Dendritic cell treated with granulocyte-macrophage colony-stimulating factor and Interleukin-4, amounts not matched to agents 40 ng/mL and 50 ng/mL, for 4 days (primary cell): ENCODE results near the gene TBC1D3B.
"Not testable (repeated sequence)": the region's sequence is repeated elsewhere in the genome, so short reads cannot be mapped to it uniquely, and the experiment has no call there.

Experiments used
- H3K27ac Mint-ChIP-seq: one replicate; pipeline ENCODE4 v1.8.0; 2022; ENCODE audit warnings: mild to moderate bottlenecking, mixed read lengths
- H3K27me3 Mint-ChIP-seq: one replicate; pipeline ENCODE4 v1.8.0; 2022; ENCODE audit warnings: mild to moderate bottlenecking, mixed read lengths
- H3K36me3 Mint-ChIP-seq: one replicate; pipeline ENCODE4 v1.8.0; 2022; ENCODE audit warnings: low read depth, mixed read lengths
- H3K4me1 Mint-ChIP-seq: one replicate; pipeline ENCODE4 v1.8.0; 2022; ENCODE audit warnings: low read depth, mixed read lengths
- H3K4me3 Mint-ChIP-seq: one replicate; pipeline ENCODE4 v1.8.0; 2022; ENCODE audit warnings: mild to moderate bottlenecking, moderate library complexity, mixed read lengths
- H3K9me3 Mint-ChIP-seq: one replicate; pipeline ENCODE4 v1.8.0; 2022; ENCODE audit warnings: mixed read lengths
- intact Hi-C: fragments of 100-400 bp; cut with micrococcal nuclease; formaldehyde crosslinking; loops from one replicate; pipeline ENCODE4 v1.15.0; 2022

Gene TBC1D3B

DNA sequence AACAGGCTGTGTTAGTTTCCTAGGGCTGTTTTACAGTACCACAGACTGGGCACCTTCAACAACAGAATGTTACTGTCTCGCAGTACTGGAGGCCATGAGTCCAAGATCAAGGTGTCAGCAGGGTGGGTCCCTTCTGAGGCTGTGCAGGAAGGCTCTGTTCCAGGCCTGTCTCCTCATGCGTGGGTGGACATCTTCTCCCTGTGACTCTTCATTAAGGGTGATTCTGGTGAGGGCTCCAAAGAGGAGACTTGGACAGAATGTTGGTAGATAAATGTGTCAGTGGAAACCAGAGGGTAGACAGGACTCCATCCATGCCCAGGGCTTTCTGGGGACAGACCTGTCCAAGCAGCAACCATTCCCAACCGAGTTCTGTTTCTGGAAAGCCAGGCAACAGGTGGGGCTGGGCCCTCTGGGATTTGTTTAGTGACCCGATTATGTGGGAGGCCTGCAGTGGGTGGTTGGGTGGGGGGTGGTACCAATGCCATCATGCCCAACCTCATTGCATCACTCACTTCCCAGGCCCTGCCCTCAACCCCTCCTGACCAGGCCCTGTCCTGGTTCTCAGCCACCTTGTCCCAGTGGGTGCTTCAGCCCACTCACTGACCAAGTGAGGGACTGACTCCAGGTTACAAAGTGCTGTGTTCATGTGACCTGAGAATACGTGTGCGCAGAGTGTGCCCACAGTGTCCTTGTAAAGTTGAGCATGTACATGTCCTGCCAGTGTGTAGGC lies 5.2 kb upstream of the TBC1D3B start:
- H3K9me3 Mint-ChIP-seq, H3K4me3 Mint-ChIP-seq, intact Hi-C loops: not testable (repeated sequence)
- peaks cover 15% of the 10 kb centered on the region for H3K27me3 Mint-ChIP-seq
- H3K4me1 Mint-ChIP-seq: peaks cover 43% of the 10 kb centered on the region
- peak overlapping the region; percentile 98 for H3K27ac Mint-ChIP-seq
- H3K36me3 Mint-ChIP-seq: peaks cover 29% of the 10 kb centered on the region

DNA sequence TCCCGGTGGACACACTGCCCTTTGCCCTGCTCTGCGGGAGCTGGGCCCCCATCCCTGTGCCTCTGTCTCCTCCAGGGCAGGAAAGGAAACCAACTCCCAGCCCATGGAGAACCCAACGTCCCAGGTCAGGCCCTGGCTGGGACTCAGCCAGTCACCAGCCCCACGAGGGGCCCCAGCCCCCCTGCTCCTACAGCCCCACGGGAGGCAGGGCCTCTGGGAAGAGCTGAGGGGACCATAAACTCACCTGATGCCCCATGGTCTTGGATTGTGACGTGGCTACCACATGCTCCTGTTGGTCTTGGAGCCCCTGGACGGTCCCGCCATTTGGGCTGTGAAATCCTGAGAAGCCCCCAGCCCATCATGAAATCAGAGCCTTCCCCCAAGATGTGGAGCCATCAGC lies 7.6 kb downstream of the TBC1D3B start:
- H3K4me3 Mint-ChIP-seq, H3K4me1 Mint-ChIP-seq, H3K9me3 Mint-ChIP-seq, H3K27ac Mint-ChIP-seq, intact Hi-C loops, H3K36me3 Mint-ChIP-seq, H3K27me3 Mint-ChIP-seq: not testable (repeated sequence)

DNA sequence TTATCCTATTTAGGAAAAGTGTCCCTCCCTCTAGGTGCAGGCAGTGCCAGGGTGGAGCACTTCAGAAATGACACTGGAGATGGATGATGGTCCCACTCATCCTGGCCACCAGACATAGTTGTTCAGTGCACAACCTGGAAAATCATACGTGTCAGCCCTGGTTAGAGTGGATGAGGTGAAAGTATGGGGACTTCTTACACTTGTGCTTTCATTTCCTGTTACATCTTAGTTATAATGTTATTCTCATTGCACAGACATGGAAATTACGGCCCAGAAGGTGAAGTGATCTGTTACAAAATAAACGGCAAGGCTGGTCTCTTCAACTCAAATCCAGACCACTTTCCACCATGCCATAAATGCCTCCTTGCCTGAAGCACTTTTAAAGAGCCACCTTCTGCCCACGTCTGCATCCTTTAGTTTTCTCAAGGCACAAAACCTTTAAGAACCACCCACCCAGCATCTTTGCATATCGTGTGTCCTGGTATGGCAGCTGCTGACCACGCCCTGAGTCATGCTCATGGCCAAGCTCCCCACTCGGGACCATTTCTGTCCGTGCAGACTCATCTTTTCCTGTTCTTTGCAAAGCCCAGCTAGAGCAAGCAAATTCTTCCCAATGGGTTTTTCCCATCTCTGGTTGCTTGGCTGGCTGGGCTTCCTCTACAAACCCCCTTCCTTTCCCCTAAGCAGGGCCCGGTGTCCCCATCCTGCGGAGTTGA lies 22.4 kb downstream of the TBC1D3B start:
- peaks cover 4% of the 10 kb centered on the region for H3K27me3 Mint-ChIP-seq
- intact Hi-C loops: no loop called here
- no peaks in the 10 kb centered on the region for H3K9me3 Mint-ChIP-seq
- no peaks in the 10 kb centered on the region for H3K36me3 Mint-ChIP-seq
- no peak overlapping the region for H3K4me3 Mint-ChIP-seq
- H3K27ac Mint-ChIP-seq: no peak overlapping the region
- H3K4me1 Mint-ChIP-seq: peaks cover 15% of the 10 kb centered on the region

DNA sequence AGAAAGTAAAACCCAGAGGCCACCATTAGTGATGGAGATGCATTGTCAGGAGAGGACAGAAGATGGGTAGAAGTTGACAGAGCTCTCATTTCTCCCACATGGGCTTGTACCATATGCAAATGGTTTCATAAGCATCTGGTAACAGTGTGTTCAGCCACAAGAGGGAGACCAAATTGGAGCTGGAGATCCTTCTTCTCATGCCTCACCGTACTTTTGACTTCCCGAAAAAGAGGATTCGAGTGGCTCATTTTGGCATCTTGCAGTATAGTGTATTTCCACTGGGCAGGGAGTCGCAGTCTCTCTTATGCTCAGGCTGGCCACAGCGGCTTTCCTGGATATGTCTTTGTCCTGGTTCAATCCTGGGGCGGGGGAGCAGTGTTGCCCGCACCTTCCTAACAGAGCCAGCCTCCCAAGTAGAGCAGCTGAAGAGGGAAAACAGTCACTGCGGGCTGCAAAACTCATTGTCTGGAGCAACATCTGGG lies 23.8 kb downstream of the TBC1D3B start:
- intact Hi-C loops: no loop called here
- Mint-ChIP-seq H3K27me3 (peaks cover 4% of the 10 kb centered on the region), H3K4me3 (no peak overlapping the region), H3K9me3 (no peaks in the 10 kb centered on the region), H3K4me1 (peaks cover 20% of the 10 kb centered on the region), H3K27ac (no peak overlapping the region), H3K36me3 (no peaks in the 10 kb centered on the region)

DNA sequence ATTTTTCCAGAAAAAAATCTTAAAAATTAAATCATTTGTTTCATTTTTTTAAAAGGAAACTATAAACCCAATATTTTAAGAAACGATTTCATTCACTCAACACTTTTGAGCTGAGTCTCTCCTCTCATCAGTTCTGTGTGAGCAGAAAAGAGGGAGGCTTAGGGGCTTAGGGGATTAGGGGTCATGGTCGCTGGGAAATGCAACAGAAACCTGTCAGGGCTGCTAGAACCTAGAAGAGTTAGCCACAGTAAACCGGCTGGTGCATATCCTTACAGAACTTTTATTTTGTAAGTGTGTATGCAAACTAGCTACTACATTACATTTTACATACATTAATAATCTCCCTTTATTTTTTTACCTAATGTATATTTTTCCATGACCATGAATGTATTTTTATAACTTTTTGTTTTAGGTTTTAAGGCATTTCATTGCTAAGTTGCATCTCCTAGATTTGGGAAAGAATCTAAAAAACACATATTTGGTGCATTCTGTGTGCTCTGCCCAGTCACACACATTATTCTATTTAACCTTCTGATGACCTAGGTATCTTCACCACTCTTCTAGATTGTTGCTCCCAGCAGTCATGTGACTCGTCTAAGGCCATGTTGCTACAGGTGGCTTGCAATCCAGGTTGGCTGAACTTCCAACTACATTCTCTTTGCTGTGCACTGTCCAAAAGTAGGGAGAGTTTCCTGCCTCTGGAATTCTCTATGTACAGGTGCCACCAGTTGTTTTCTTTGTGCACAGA lies 24.4 kb downstream of the TBC1D3B start:
- intact Hi-C loops: no loop called here
- no peaks in the 10 kb centered on the region for H3K36me3 Mint-ChIP-seq
- H3K4me3 Mint-ChIP-seq: no peak overlapping the region
- H3K9me3 Mint-ChIP-seq: no peaks in the 10 kb centered on the region
- H3K27me3 Mint-ChIP-seq: peaks cover 4% of the 10 kb centered on the region
- peaks cover 20% of the 10 kb centered on the region for H3K4me1 Mint-ChIP-seq
- H3K27ac Mint-ChIP-seq: no peak overlapping the region

DNA sequence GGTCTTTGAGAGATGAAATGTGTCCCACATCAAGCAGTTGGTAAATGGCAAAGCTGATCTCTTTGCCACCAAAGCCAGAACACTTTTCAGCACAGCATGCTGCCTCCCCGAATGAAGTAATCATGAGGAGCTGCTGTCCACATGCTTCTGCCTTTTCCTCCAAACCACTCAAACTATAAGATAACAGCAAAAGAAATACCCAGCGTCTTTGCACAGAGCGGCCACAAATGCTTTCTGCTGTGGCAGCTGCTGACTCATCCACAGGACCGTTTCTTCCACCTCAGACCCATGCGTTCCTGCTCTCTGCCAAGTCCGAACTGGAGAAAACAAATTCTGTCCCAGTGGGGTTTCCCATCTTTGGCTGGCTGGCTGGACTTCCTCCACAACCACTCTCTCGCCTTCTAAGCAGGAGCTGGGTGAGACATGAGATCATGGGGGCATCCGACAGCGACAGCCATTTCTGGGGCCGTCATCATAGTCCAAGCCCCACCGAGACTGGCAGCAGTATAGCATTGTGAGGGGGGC lies 27.1 kb downstream of the TBC1D3B start:
- no peaks in the 10 kb centered on the region for H3K9me3 Mint-ChIP-seq
- intact Hi-C loops: loop anchor here (1.0 to 10.0 kb wide), 2 partner anchors 180 to 305 kb away; no protein-coding TSS in a partner anchor
- peaks cover 4% of the 10 kb centered on the region for H3K27me3 Mint-ChIP-seq
- H3K36me3 Mint-ChIP-seq: no peaks in the 10 kb centered on the region
- H3K27ac Mint-ChIP-seq: peak overlapping the region; percentile 70
- H3K4me1 Mint-ChIP-seq: peaks cover 19% of the 10 kb centered on the region
- H3K4me3 Mint-ChIP-seq: peak overlapping the region; percentile 52

DNA sequence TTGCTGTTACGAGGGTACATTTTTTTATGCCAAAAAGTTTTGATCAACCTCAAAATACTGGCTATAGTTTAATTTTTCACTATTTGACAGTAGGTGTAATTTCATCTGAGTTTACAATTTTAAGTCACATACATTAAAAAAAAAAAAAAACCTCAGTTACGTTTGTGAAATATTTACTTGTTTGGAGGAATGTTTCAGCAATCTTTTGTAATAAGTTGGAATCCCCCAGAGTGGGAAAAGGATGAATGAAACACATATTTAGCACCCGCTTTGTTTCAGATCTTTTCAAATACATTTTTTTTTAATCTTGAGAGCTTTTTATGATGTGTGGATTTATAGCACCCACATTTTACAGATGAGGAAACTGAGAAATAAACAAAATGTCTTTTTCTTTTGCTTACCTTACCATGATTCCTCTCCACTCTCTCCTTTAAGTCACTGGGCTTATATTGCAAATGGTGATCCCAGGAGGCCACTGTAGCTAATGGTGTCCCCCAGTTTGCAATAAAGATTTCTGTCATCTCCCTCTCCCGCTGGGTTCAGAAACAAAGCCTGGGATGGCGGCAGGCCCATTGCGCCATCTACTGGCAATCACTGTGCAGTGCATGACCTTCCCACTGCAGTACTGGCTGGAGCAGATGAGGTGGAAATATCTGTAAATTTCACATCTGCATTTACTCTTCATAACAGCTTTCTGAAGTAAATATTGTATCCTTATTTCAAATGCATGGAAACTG lies 27.7 kb downstream of the TBC1D3B start:
- Mint-ChIP-seq H3K27me3 (peaks cover 2% of the 10 kb centered on the region), H3K27ac (peak overlapping the region; percentile 70), H3K9me3 (no peaks in the 10 kb centered on the region), H3K4me3 (no peak overlapping the region), H3K36me3 (no peaks in the 10 kb centered on the region), H3K4me1 (peaks cover 19% of the 10 kb centered on the region)
- intact Hi-C loops: loop anchor here (1.0 to 10.0 kb wide), 2 partner anchors 179 to 304 kb away; no protein-coding TSS in a partner anchor

DNA sequence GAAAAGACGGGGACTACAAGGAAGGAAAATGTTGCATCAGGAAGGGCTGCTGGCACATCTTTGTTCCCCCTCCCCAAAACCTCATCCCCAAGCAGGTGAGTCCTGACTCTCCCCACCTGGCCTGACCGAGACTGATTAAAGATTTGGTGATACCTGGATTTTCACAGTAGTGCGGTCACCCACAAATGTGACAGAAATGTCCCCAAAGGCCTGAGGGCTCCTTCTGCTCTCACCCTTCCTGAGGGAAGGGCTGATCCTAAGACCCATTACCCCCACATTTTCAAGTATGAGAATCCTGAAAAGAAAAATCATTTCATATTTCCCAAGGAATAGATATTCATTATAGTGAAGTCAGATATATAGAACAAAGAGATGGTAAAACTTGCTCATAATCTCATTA lies 28.8 kb downstream of the TBC1D3B start:
- intact Hi-C loops: loop anchor here (10.0 kb wide), 1 partner anchor 303 kb away; no protein-coding TSS in a partner anchor
- Mint-ChIP-seq H3K27me3 (peaks cover 3% of the 10 kb centered on the region), H3K36me3 (no peaks in the 10 kb centered on the region), H3K9me3 (no peaks in the 10 kb centered on the region), H3K4me1 (peaks cover 22% of the 10 kb centered on the region), H3K4me3 (no peak overlapping the region), H3K27ac (no peak overlapping the region)

DNA sequence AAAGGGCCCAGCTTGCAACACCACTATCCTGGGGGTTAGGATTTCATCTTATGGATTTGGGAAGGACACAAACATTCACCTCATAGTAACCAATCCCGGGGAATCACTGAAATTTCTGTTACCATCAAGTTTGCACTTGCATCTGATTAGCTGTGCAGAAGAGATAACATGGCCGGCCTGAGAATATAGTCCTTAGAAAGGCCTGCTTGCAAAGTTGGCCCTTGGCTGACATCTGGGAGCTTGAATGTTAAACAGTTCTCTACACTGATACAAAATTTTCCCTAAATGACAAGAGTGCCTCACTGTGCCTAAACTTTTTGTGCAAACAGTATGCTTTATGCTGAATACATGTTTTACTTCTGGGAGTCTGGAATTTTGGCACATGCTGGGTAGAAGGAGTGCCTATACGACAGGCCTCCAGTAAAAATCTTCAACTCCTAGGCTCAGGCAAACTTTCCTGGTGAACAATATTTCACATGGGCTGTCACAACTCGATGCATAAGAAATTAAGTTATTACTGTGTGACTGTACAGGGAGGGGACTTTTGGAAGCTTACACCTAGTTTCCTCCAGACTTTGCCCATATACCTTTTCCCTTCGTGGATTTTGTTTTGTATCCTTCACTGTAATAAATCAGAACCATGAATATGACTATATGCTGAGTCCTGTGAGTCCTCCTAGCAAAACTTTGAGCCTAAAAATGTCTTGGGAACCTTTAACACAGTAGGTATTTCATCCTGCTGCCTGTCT lies 31.3 kb downstream of the TBC1D3B start:
- H3K4me3 Mint-ChIP-seq: no peak overlapping the region
- peaks cover 8% of the 10 kb centered on the region for H3K27me3 Mint-ChIP-seq
- intact Hi-C loops: loop anchor here (10.0 kb wide), 1 partner anchor 300 kb away; no protein-coding TSS in a partner anchor
- no peak overlapping the region for H3K27ac Mint-ChIP-seq
- no peaks in the 10 kb centered on the region for H3K36me3 Mint-ChIP-seq
- H3K4me1 Mint-ChIP-seq: peaks cover 22% of the 10 kb centered on the region
- H3K9me3 Mint-ChIP-seq: no peaks in the 10 kb centered on the region

DNA sequence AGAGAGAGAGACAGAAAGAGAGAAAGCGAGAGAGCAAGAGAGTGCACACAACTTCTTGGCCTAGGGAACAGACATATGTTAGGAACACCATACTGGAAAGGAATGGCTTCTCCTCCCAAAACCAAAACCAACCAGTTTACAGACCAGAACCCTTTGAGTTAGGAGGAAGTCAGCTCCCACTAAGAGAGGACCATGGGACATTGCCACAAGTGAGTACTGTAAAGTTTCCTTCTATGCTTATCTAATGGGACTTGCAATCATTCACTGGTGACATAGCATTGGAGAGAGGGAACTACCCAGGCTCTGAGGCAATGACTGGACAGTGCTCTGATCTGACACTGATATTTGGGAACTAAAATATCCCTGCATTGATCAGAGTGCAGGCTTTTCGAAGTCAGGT lies 32.4 kb downstream of the TBC1D3B start:
- H3K27ac Mint-ChIP-seq: peak overlapping the region; percentile 54
- H3K36me3 Mint-ChIP-seq: no peaks in the 10 kb centered on the region
- peaks cover 8% of the 10 kb centered on the region for H3K27me3 Mint-ChIP-seq
- intact Hi-C loops: loop anchor here (10.0 kb wide), 1 partner anchor 299 kb away; no protein-coding TSS in a partner anchor
- H3K4me1 Mint-ChIP-seq: peaks cover 14% of the 10 kb centered on the region
- H3K4me3 Mint-ChIP-seq: no peak overlapping the region
- no peaks in the 10 kb centered on the region for H3K9me3 Mint-ChIP-seq

DNA sequence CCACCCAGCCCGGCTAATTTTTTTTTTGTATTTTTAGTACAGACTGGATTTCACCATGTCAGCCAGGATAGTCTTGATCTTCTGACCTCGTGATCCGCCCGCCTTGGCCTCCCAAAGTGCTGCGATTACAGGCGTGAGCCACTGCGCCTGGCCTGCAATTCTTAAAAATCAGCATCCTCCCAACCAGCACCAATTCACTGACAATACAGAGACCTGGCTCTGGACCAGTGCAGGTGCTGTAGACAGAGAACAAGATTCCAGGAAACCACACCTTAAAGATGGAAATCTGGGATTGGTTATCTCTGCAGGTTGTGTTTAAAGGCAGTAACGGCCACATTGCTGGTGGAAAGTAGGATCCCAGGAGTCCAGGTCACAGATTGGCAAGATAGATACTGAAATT lies 33.6 kb downstream of the TBC1D3B start:
- Mint-ChIP-seq H3K27ac (no peak overlapping the region), H3K36me3 (no peaks in the 10 kb centered on the region), H3K9me3 (no peaks in the 10 kb centered on the region), H3K4me3 (no peak overlapping the region), H3K4me1 (peaks cover 9% of the 10 kb centered on the region), H3K27me3 (peaks cover 8% of the 10 kb centered on the region)
- intact Hi-C loops: loop anchor here (10.0 kb wide), 1 partner anchor 298 kb away; no protein-coding TSS in a partner anchor

DNA sequence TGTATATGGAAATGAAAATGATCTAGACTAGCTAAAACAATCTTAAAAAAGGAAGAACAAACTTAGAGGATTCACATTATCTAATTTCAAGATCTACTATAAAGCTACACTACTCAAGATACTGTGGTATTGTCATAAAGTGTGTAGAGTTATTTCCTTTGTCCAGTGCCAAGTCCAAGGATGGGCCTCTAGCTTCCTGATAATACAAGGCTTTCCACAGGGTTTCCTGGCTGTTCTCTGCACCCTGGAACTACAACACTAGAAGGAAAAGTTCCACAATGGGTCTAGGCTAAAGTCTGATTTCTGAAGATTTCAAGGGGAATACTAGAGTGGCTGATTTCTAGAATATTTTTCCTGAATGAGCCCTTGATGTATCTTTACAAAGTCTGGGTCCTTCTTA lies 34.2 kb downstream of the TBC1D3B start:
- intact Hi-C loops: loop anchor here (10.0 kb wide), 1 partner anchor 297 kb away; no protein-coding TSS in a partner anchor
- Mint-ChIP-seq H3K36me3 (no peaks in the 10 kb centered on the region), H3K4me1 (peaks cover 11% of the 10 kb centered on the region)

More for the DNA sequence above, 34.2 kb downstream of the TBC1D3B start:
- no peak overlapping the region for H3K4me3 Mint-ChIP-seq
- no peak overlapping the region for H3K27ac Mint-ChIP-seq
- peaks cover 8% of the 10 kb centered on the region for H3K27me3 Mint-ChIP-seq
- no peaks in the 10 kb centered on the region for H3K9me3 Mint-ChIP-seq
